Upper lobe of left lung (tissue), 4 donors: ENCODE data around the gene TMEM132E.

Experiments
- EP300 ChIP-seq, 4 donors: sonication (generic); formaldehyde crosslinking; IDR thresholded peaks; one replicate each; pipeline ENCODE4 v1.5.1; 2017; ENCODE audit warnings: antibody characterized with exemption in 4 of 4, control low read depth in 2 of 4
- POLR2A ChIP-seq, 4 donors: fragments of 450-650 bp; IDR thresholded peaks; one replicate each; pipeline ENCODE4 v1.5.1; 2016 to 2017; ENCODE audit warnings: antibody characterized with exemption in 4 of 4, mild to moderate bottlenecking in 2 of 4
- POLR2AphosphoS5 ChIP-seq, 2 donors: sonication (generic); formaldehyde crosslinking; IDR thresholded peaks; one replicate each; pipeline ENCODE4 v1.5.1; 2017; ENCODE audit warnings: antibody characterized with exemption in 2 of 2
- TF ChIP-seq, protein P1 (sequence below), 6 experiments: fragments of 450-650 bp in 4 of 6; fragments of 200-600 bp in 2 of 6; sonication (generic) in 2 of 6; IDR thresholded peaks; one replicate each; pipeline ENCODE4 v1.5.1; 2016 to 2019; ENCODE audit warnings: antibody characterized with exemption in 6 of 6

DNA sequence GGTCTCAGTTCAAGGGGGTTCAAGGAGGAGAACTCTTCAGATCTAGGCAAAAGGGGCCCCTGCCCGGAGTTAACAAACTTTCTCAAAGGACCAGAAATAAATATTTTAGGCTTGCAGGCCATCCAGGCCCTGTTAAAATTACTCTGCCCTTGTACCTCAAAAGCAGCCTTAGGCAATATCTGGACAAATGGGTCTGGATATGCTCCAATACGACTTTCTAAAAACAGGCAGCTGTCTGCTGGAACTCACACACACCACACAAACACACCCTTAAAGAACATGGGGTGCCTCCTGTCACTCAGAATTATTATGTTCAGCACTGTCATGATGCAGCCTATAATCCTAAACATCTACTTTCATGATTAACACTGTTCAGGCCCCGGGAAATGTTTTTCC is 75.5 kb downstream of the TMEM132E start:
- TF ChIP-seq, protein P1, sequence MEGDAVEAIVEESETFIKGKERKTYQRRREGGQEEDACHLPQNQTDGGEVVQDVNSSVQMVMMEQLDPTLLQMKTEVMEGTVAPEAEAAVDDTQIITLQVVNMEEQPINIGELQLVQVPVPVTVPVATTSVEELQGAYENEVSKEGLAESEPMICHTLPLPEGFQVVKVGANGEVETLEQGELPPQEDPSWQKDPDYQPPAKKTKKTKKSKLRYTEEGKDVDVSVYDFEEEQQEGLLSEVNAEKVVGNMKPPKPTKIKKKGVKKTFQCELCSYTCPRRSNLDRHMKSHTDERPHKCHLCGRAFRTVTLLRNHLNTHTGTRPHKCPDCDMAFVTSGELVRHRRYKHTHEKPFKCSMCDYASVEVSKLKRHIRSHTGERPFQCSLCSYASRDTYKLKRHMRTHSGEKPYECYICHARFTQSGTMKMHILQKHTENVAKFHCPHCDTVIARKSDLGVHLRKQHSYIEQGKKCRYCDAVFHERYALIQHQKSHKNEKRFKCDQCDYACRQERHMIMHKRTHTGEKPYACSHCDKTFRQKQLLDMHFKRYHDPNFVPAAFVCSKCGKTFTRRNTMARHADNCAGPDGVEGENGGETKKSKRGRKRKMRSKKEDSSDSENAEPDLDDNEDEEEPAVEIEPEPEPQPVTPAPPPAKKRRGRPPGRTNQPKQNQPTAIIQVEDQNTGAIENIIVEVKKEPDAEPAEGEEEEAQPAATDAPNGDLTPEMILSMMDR (IDR thresholded peaks at IDR 0.05) = no peak
- TF ChIP-seq POLR2AphosphoS5 (IDR thresholded peaks at IDR 0.05) (no peak), POLR2A (IDR thresholded peaks at IDR 0.05) (no peak), EP300 (IDR thresholded peaks at IDR 0.05) (no peak)
